Measurements from ENCODE around the gene DNAJC1. TPM values are rescaled to one million over a fixed set of nuclear protein-coding genes. Genes with fewer than 3 reads are reported as not detected.
"Not testable (repeated sequence)": the region's sequence is repeated elsewhere in the genome, so short reads cannot be mapped to it uniquely, and the experiment has no call there.

Gene DNAJC1
- polyA plus RNA-seq, 1 experiment = 33.2 TPM

- H3K4me3 ChIP-seq (ENCODE audit: low read depth, low read length) = no peak overlapping the region
- 0 out of 2 replicates have a peak, but pooled peaks cover 2% of the 10 kb centered on the region for H3K36me3 ChIP-seq (ENCODE audit: control insufficient read depth, insufficient read depth, low read length)
- CTCF ChIA-PET = interaction anchor here (0.5 to 1.1 kb wide), 2 partner anchors 13 to 237 kb away, joined by 3 to 4 read pairs; no protein-coding TSS in a partner anchor
- POLR2A ChIA-PET = no interaction called here
- no peak for DNase-seq (ENCODE audit: low read depth)
- H3K27me3 ChIP-seq (ENCODE audit: control insufficient read depth, insufficient read depth, low read length) = no peaks in the 10 kb centered on the region
- TF ChIP-seq CTCF (IDR thresholded peaks at IDR 0.05; ENCODE audit: insufficient read depth, low read depth, low read length) = no peak
Measured at GRCh38 chr10:21719502-21719901, 284.0 kb downstream of the DNAJC1 start.

GRCh38 chr10:21717437-21718054 lies 286.0 kb downstream of the DNAJC1 start:
- POLR2A ChIA-PET; H3K27me3 ChIP-seq (ENCODE audit: control insufficient read depth, insufficient read depth, low read length); H3K36me3 ChIP-seq (ENCODE audit: control insufficient read depth, insufficient read depth, low read length); H3K4me3 ChIP-seq (ENCODE audit: low read depth, low read length); DNase-seq (ENCODE audit: low read depth); CTCF ChIA-PET: not testable (repeated sequence)

GRCh38 chr10:21715531-21716195 lies 287.9 kb downstream of the DNAJC1 start:
- TF ChIP-seq CTCF (IDR thresholded peaks at IDR 0.05; ENCODE audit: insufficient read depth, low read depth, low read length) = no peak
- H3K4me3 ChIP-seq (ENCODE audit: low read depth, low read length) = no peak overlapping the region
- DNase-seq (ENCODE audit: low read depth) = peak; percentile 39
- H3K27me3 ChIP-seq (ENCODE audit: control insufficient read depth, insufficient read depth, low read length) = no peaks in the 10 kb centered on the region
- CTCF ChIA-PET = interaction anchor here (0.7 to 1.4 kb wide), 3 partner anchors 9 to 89 kb away, joined by 3 to 7 read pairs (median 3); no protein-coding TSS in a partner anchor
- H3K36me3 ChIP-seq (ENCODE audit: control insufficient read depth, insufficient read depth, low read length) = 0 out of 2 replicates have a peak, but pooled peaks cover 2% of the 10 kb centered on the region
- POLR2A ChIA-PET = no interaction called here

- ChIA-PET CTCF (interaction anchor here (1.1 kb wide), 1 partner anchor 9 kb away, joined by 3 read pairs; no protein-coding TSS in a partner anchor), POLR2A (no interaction called here)
- DNase-seq (ENCODE audit: low read depth) = no peak
- no peak for TF ChIP-seq CTCF (IDR thresholded peaks at IDR 0.05; ENCODE audit: insufficient read depth, low read depth, low read length)
- H3K27me3 ChIP-seq (ENCODE audit: control insufficient read depth, insufficient read depth, low read length) = no peaks in the 10 kb centered on the region
- 0 out of 2 replicates have a peak, but pooled peaks cover 2% of the 10 kb centered on the region for H3K36me3 ChIP-seq (ENCODE audit: control insufficient read depth, insufficient read depth, low read length)
- H3K4me3 ChIP-seq (ENCODE audit: low read depth, low read length) = no peak overlapping the region
Measured at GRCh38 chr10:21712975-21713374, 290.6 kb downstream of the DNAJC1 start.

GRCh38 chr10:21707498-21707897 lies 296.0 kb downstream of the DNAJC1 start:
- no peak for DNase-seq (ENCODE audit: low read depth)
- H3K36me3 ChIP-seq (ENCODE audit: control insufficient read depth, insufficient read depth, low read length) = peaks cover 8% of the 10 kb centered on the region
- no peak overlapping the region for H3K4me3 ChIP-seq (ENCODE audit: low read depth, low read length)
- CTCF ChIA-PET = no interaction called here
- H3K27me3 ChIP-seq (ENCODE audit: control insufficient read depth, insufficient read depth, low read length) = no peaks in the 10 kb centered on the region
- TF ChIP-seq CTCF (IDR thresholded peaks at IDR 0.05; ENCODE audit: insufficient read depth, low read depth, low read length) = no peak
- POLR2A ChIA-PET = no interaction called here

Small RNA genes lying within 50 kb of the gene (small RNA-seq; reads per million reads assigned to genes)
- gene RN7SKP219 (ENCODE audit: insufficient read length, low read depth, low replicate concordance) = not detected
- not detected for gene RN7SKP37 (ENCODE audit: insufficient read length, low read depth, low replicate concordance)

Other genes starting within 250 kb of the DNAJC1 start
- not detected in 2 replicates for gene EBLN1, start 214.3 kb upstream of the DNAJC1 start, polyA plus RNA-seq (2011; rRNA removed)

Measured in BJ (cell line).